SHP77 (cell line): ENCODE data around the gene SNX30.

Source experiments
- DNase-seq, 2 experiments: peaks; one replicate each; lab custom pipeline; 2025; lab: John Stamatoyannopoulos, UW

SNX30 gene

DNA sequence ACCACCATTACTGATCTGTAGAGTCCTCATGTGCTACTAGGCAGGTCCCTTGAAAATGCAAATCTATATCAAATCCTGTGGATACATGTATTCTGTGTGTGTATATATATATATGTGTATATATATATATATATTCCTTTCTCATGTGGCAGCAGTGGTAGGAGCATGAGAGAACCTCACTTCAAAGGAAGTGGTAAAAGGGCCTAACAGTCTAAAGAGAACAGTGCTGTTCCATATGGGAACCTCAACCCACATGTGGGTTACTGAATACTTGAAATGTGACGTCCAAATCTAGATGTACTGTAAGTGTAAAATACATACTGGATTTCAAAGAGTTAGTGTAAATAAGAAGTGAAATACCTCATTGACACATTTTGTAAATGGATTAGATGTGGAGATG lies 134.8 kb downstream of the SNX30 start:
- DNase-seq: no peak

DNA sequence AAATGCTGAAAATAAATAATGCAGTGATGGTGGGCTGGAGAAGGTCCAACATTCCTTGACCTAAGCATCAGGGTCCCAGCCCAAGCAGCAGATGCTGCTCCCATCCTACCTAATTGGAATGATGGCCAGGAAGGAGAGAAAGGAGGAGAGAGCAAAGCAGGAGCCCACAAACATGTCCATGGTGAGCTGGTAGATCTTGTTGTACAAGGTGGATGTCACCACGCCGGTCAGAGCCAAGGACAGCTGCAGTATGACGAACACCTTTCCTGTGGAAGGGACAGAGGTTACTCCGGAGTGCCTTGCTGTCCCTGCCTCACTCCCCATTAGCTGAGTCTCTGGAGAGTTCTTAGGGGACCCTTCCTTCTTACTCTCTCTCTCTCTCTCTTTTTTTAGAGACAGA lies 135.8 kb downstream of the SNX30 start:
- DNase-seq: no peak

DNA sequence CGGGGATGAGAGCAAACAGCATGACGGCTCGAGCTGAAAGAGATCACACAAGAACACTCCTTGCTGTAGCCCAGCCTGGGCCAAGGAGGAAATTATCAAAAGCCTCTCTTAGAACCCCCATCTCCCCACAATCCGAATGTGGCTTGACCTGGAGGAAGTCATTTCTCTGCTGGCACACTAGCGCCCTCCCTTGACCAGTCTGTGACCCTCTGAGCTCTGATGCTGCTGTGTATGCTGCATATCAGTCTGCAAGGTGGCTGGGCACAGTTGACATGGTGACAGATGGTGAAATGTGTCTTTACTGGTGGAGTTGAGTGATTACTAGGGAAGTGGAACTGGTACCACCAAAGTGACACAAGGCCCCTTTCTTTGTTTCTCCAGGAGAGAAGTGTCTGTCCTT lies 136.8 kb downstream of the SNX30 start:
- no peak for DNase-seq

DNA sequence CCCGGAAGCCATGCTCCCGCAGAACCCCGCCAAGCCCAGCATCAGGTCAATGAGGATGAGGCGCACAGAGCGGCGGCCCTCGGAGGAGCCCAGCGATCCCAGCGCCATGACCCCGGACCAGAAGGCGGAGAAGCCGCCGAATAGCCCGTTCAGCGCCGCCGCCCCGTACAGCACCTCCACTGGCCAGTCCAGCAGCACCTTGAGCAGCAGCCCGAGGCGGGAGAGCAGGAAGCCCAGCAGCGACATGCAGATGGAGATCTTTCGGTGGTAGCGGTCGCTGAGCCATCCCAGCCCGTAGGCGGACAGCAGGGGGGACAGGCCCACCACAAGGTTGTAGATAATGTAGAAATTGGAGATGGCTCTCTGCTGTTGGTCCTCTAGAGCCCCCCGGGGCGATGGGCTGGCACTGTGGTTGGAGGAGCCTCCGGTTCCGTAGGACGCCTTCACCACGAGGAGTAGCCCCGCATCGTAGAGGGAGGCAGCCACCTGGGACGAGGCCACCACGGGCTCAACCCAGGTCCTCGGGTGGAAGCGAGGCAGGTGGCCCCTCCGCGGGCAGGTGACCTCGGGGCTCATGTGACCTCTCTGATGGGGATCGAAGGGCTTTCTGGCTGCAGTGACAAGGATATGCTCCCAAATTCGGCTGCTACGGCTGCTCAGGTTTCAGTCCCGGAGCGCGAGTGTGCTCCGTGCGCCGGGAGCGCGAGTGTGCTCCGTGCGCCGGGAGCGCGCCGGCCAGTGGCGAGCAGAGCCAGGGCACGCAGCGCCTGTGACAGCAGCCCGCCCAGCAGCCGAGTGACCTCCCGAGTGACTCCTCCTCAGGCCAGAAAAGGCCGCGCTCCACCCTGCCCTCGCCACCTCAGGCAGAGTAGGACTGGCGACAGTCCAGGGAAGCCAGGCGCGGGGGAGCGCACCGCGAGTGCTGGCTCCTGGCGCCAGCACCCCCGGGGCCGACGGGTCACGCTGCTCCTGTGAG lies 139.8 kb downstream of the SNX30 start, which contains the start of gene SLC46A2:
SLC46A2 (minus strand) TSS at position 771 of the 976 bp plus-strand sequence; CDS start at position 576, 195 bp downstream.
- DNase-seq: no peak

DNA sequence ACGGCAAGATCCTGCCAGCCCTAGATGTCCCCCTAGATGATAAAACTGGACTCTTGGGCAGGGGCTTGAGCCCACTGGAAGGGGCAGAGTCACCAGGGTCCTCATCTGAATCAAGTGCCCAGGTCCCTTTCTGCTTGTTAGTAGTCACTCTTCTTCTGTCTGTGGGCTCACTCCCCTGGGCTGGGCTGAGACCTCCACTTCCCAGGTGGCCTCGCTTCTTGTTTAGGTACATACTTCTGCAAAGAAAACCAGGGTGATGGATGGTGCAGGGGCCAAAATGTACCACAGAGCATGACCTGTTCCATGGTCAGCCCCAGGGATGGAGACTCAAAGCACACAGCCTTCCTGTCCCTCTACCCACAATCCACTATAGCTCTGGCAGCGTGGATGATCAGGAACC lies 141.0 kb downstream of the SNX30 start:
- no peak for DNase-seq

DNA sequence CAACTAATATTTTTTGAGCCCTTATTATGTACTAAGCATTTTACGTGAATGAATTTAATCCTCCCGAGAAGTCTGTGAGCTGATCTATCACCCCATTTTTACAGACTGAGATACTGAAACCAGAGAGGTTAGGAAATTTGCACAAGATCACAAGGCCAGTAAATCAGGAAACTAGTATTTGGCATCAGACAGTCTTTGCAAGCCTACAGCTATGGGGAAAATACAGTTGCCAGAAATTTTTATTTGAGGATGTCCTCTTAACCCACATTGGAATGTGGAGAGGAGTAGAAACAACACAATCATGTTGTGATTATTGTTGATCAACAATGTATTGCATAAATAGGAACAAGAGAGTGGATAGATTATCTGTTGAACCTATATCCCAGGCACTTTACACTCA lies 142.4 kb downstream of the SNX30 start:
- no peak for DNase-seq

DNA sequence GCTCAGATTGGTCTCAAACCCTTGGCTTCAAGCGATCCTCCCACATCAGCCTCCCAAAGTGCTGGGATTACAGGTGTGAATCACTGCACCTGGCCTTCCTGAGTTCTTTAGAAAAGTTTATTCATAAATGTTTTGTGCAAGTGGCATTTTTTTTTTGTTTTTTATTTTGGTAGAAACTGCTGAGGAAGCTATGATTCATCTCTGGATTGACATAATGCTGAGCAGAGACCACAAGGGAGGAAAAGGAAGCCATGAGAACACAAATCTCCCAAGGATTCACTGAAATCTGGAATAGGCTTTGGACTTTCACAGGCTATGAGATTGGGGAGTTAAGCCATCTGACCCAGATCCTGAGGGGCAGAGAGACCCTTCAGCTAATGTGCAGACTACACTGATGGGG lies 143.5 kb downstream of the SNX30 start:
- DNase-seq: no peak

DNA sequence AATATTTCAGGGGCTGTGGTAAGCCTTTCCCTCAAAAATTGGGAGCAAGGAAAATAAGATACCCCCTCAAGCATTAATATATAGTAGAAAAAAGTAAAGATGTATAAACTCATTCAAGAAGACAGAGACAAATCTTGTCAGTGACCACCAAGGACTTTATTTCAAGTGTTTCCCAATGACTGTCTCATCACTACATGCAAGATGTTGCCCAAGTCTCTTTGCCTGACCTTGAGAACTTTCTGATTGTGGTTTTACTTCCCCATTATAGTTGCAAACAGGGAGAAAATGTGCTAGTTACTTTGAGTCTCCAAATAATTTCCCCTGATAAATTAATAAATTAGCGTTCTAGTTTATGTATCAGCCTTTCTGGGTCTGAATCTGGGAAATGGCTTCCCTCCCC lies 144.1 kb downstream of the SNX30 start:
- DNase-seq: no peak

DNA sequence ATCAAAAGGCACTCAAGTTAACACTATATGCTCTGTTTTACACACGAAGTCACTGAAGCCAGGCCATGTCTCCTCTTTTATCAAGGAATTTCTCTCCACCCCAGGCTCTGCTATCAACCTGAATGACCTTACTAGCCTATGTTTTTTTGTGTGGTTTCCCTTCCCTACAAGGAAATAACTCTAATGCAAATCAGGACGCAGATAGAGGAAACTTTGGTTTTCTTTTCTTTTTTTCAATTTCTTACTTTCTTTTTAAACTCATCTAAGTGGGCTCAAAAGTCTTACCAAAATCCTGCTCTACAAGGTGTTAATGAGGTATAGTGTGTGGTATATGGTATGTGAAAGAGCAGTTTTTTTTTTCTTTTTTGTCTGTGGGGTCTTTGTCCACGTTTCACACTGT lies 145.6 kb downstream of the SNX30 start:
- DNase-seq: no peak

DNA sequence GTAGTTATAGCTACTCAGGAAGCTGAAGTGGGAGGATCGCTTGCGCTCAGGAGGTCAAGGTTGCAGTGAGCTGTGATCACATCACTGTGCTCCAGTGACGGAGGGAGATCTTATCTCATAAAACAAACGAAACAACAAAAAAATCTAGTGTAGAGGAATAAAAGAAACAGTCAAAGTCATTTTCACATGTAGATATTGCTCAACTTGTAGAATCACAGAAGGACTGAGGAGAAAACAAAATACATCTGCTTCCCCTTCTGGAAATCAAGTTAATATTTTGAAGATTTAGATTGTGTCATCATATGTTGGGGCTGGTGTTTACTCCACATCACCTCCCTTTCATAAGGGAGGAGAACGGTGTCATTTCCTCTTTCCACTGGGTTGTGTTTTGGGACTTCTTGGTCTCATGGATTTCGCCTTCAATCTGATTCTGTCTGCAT lies 148.3 kb downstream of the SNX30 start:
- DNase-seq: no peak

DNA sequence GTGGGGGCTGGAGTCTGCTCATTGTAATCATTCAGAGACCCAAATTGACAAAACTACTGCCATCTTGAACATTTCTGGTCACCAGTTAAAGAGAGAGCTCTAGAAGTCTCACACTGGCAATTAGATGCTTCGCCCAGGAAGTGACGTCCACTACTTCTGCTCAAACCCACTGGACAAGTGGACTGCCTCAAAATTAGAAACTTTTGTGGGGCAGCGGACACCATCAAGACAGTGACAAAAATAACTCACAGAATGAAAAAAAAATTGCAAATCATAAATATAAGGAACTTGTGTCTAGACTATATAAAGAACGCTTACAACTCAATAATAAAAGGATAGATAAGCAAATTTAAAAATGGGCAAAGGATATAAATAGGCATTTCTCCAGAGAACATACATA lies 149.9 kb downstream of the SNX30 start:
- DNase-seq: no peak

DNA sequence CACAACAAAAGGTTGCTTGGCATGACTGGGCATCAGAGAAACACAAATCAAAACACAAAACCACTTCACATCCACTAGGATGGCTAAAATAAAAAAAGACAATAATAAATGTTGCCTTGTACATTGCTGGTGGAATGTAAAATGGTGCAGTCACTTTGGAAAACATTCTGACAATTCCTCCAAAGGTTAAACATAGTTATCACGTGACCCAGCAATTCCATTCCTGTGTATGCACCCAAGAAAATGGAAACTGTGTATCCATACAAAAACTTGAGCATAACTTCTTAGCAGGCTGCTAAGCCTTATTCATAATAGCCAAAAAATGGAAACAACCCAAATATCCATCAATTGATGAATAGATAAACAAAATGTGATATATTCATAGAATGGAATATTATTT lies 150.3 kb downstream of the SNX30 start:
- no peak for DNase-seq

DNA sequence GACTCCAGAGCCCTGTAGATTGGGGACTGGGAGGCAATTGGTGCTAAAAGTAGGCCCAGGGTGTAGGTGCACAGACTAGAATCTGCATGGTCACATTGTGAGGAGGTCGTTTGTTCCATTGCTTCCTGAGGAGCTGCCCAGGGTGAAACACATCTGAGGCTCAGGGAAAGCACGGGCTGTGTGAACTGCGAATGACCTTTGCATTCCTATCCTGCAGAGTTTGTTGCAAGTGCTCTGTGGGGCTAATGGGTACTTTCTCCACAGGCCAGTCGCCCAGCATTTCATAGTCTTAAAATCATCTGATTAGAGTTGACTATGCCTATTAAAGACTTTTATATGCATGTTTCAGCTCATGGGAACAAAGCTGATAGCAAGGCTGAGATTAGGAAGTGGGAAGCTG lies 154.5 kb downstream of the SNX30 start:
- DNase-seq: no peak

DNA sequence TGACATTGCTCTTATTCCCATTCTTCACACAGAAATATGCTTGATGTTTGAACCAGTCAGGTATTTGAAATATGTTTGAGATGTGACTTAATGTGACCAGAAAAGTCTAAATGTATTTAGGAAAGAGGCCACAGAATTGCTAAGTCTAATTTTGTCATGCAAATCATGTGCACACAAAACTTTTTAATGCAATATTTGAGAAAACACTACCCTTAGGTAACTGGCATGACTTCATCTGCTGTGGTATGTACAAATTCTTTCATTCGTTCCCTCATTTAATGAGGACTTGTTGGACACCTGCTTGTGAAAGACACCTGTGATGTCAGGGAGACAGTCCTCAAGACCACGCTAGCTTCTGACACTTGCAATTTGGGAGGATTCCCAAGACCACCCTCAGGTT lies 161.2 kb downstream of the SNX30 start:
- no peak for DNase-seq

DNA sequence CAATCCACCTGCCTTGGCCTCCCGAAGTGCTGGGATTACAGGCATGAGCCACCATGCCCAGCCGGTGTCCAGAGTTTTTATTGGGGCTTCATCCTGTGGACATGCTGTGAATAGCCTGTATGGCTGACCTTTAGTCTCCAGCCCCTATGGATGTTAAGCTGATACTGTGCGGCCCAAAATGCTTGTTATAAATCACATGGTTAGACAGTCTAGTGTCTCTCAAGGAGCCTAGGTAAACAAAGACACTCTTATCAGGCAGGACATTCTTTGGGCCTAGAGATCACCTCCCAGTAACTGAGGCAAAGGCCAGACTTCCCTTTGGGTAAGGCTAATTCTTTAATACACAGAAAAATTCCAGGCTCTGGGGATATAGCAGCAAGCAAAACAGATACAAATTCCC lies 162.1 kb downstream of the SNX30 start:
- no peak for DNase-seq

DNA sequence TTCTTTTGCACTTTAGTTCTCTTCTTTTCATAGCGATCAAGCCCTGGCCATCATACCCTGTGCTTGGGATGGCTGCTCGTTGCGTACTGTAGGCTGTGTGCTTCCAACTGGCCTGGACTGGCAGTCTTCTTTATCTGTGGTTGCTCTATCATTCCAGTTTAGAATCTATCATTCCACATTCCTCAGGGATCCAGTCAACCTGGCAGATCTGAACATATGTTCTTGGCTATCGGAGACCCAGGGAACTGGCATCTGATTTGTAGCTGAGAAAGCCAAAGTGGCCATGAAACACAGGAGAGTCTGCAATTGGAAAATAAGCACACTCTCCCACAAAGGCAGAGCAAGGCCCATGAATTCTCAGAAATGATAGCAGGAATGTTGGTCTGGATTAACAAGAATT lies 162.8 kb downstream of the SNX30 start:
- no peak for DNase-seq

DNA sequence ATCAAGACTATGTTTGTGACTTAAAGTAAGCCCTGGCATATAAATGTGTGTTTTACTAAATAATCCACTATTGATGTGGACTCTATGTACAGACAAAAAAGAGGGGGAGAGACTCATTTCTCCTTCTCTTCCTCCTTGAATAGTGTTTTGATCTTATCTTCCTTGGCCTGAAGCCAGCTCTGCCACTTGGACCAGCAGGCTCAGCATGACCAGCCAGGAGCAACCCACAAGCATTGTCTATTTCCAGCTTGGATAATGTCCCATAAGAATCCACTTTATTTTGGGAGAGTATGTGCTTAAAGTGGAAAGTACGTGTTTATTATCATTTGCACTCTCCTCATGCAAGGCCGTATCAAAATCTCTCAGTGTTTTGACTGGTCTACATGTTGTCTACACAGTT lies 164.0 kb downstream of the SNX30 start:
- no peak for DNase-seq

DNA sequence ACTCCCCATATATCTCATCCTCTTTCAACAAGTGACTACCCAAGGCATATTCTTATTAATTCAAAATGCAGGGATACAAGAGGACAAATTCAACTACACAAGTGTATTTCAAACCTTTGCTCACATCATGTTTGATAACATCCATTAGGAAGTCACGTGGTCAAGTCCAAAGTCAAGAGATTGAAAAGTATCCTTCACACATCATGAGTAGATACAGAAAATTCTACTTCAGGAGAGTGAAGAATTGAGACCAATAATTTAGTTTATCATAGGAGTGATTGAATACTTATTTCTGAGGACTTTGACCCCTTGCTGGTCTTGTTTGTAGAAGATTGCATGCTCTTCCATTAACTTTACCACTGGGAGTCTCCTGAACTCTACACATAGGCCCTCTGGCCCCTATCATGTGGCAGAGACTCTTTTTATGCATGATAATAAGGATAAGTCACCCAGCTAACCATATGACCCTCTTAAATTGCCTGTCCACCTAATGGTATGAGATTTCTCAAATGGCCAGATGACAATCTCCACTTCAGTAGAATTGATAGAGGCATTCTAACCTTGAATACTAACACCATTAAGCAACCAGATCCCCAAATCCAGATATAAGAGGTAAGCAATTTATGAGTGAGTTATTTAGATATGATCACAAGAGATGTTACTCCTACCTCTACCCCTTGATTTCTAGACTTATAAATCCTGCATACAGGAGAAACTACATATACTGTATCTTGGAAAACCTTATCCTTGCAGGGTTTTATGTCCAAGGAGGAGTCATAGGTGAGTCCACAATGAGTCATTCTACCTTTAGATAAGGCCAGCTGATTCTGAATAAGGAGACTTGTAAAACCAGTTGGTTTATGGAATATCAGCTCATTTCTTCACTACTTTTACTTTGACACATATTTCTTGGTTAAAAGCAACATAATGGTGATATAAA lies 166.8 kb downstream of the SNX30 start:
- no peak for DNase-seq

DNA sequence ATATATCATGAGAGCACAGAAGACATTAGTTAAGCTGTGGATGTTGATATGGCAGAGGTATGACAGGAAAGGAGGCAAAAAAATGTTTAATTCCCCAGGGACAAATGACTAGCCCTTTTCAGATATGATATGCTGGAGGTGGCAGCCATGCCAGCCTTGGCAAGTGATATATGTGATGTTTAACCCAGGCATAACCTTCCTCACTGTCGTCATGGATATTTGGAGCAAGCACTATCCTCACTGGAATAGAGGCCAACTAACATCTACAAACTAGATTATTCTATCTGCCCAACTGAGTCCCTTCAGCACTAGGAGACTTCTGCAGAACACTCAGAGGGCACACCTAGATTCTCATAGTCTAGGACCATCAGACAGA lies 167.4 kb downstream of the SNX30 start:
- DNase-seq: no peak

DNA sequence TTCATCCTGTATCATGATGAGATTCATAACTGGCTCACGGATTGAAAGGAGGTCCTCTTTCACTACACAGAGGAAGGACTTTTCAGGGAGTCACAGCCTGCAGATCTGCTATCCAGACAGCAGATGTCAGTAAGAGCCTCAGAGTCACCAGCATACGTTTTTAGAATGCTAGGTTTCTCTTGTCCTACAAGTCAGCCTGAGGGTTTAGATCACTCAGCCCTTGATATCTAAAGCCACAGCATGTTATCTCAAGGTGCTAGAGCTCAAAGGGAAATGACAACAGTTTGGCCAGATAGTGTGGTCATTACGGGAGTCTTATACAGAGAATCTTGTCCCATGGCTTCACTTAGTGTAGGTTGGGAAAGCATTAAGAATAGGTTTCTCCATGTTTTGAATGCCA lies 171.0 kb downstream of the SNX30 start:
- peak; percentile 7 to 29 for DNase-seq
